ENCODE results near the gene CNTROB. TPM values are rescaled to one million over a fixed set of nuclear protein-coding genes. Genes with fewer than 3 reads are reported as not detected.

CNTROB gene
- total and polyA plus RNA-seq, 10 of the 15 experiments (the other 5 are each of a cell fraction or from before 2014, with no cell fraction given), result 2.0 to 36.2 (median 28.2) TPM

- no peak overlapping the region for H3K4me2 ChIP-seq (ENCODE audit: control insufficient read depth, insufficient read depth)
- no peak overlapping the region for H3K27ac ChIP-seq (ENCODE audit: control insufficient read depth, insufficient read depth)
- H2AFZ ChIP-seq (ENCODE audit: control insufficient read depth, low read depth, low read length), result no peak overlapping the region
- ChIA-PET CTCF (interaction anchor here (0.6 to 1.1 kb wide), 3 partner anchors 24 to 48 kb away, joined by 3 to 4 read pairs (median 3); partner anchors contain the start of gene CNTROB), SMC1A (ENCODE audit: uncharacterized antibody, unreplicated experiment) (no interaction called here), POLR2A (no interaction called here), RAD21 (ENCODE audit: unreplicated experiment) (no interaction called here)
- TF ChIP-seq NFXL1 (IDR thresholded peaks at IDR 0.05; ENCODE audit: borderline replicate concordance), result no peak
- TF ChIP-seq, protein P1, sequence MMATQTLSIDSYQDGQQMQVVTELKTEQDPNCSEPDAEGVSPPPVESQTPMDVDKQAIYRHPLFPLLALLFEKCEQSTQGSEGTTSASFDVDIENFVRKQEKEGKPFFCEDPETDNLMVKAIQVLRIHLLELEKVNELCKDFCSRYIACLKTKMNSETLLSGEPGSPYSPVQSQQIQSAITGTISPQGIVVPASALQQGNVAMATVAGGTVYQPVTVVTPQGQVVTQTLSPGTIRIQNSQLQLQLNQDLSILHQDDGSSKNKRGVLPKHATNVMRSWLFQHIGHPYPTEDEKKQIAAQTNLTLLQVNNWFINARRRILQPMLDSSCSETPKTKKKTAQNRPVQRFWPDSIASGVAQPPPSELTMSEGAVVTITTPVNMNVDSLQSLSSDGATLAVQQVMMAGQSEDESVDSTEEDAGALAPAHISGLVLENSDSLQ (IDR thresholded peaks at IDR 0.05), result no peak
- no peak for TF ChIP-seq E4F1 (IDR thresholded peaks at IDR 0.05; ENCODE audit: borderline replicate concordance, partially characterized antibody)
- TF ChIP-seq SMAD1 (IDR thresholded peaks at IDR 0.05; ENCODE audit: low read depth, partially characterized antibody), result no peak
- no peak for TF ChIP-seq ZZZ3 (IDR thresholded peaks at IDR 0.05; ENCODE audit: control insufficient read depth, insufficient read length, low read depth)
- TF ChIP-seq BCLAF1 (IDR thresholded peaks at IDR 0.05), result no peak
- TF ChIP-seq PAX8 (IDR thresholded peaks at IDR 0.05), result no peak
- no peak for TF ChIP-seq ZNF274 (IDR thresholded peaks at IDR 0.05; ENCODE audit: insufficient read depth, insufficient read length)
- no peak for TF ChIP-seq ZBTB11 (CRISPR knock-in tag; IDR thresholded peaks at IDR 0.05)
- TF ChIP-seq RBBP5 (conservative IDR thresholded peaks at IDR 0.05), result no peak
- no peak for TF ChIP-seq PML (IDR thresholded peaks at IDR 0.05; ENCODE audit: low read length)
- no peak for TF ChIP-seq NFYB (IDR thresholded peaks at IDR 0.05; ENCODE audit: insufficient read depth, low read depth, low read length)
- no peak for TF ChIP-seq SMC3 (IDR thresholded peaks at IDR 0.05; ENCODE audit: borderline replicate concordance, low read length)
- no peak for TF ChIP-seq JUND (IDR thresholded peaks at IDR 0.05; ENCODE audit: low read depth, low read length)
- no TSS peak for BruUV-seq (replicated peaks)
- intact Hi-C loops (cut with micrococcal nuclease; ENCODE audit: unreplicated experiment) (no loop called here), in situ Hi-C loops (cut with MboI) (no loop called here)
- no peak for ATAC-seq
- H3K9ac ChIP-seq (ENCODE audit: control insufficient read depth, insufficient read depth, low read length), result no peak overlapping the region
- no peaks in the 10 kb centered on the region for H3K79me2 ChIP-seq (ENCODE audit: control insufficient read depth, insufficient read depth, low read length)
- no peaks in the 10 kb centered on the region for H3K9me3 ChIP-seq (replicated peaks; ENCODE audit: control insufficient read depth, insufficient read depth, low read length)
- 75% methylated on average over 11 of the region's 11 CpGs for WGBS (ENCODE audit: insufficient coverage, insufficient replicate concordance, low lambda C conversion rate, missing lambda C conversion rate)
- H3K36me3 ChIP-seq (ENCODE audit: control insufficient read depth in 2 of 2, insufficient read depth in 2 of 2, low read length in 1 of 2), result no peaks in the 10 kb centered on the region
- FAIRE-seq, result no peak
- peaks cover 6% of the 10 kb centered on the region for H3K4me1 ChIP-seq (ENCODE audit: control insufficient read depth, insufficient read depth, low read length)
- no peak overlapping the region for H3K4me3 ChIP-seq
- DNase-seq (ENCODE audit: low read depth, low spot score), result no peak
- H3K27me3 ChIP-seq (replicated peaks in 1 of 2; ENCODE audit: control insufficient read depth in 2 of 2, insufficient read depth in 2 of 2, low read length in 1 of 2), result no peaks in the 10 kb centered on the region
- no peaks in the 10 kb centered on the region for H4K20me1 ChIP-seq (ENCODE audit: control insufficient read depth, insufficient read depth)
Observed at GRCh38 chr17:7956228-7956965, 24.4 kb downstream of the CNTROB start.
